Measurements from ENCODE around the gene FATE1.

The FATE1 gene

DNA sequence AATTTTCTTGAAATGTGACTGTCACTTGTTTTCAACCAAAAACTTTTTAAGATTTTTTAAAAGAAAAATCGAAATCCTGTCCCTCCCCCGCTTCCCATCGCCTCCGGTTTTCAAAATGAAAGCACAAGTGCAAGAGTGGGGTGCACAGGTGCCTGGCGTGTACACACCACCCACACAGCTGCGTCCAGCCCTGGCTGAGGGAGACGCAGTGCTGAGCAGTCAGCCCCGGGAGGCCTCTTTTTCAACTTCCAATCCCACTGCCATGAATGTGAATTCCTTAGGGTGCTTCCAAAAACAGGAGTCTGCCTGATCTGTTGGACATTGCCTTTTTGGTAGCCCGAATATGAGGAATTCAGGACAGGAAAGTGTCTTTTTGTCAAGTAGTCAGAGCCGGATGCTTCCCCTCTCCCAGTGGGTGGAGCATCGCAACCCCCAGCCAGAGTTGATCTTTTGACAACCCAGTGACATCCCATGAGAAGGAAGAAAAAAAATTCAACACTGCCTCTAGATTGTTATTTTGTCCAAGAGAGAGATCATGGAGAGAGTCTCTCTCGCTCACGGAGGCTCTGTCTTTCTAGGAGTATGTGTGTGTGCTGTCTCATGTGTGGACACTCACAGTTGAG lies 11.7 kb upstream of the FATE1 start:
- DNase-seq (ENCODE audit: low read depth), result no peak

- DNase-seq (ENCODE audit: low read depth), result no peak
Measured at GRCh38 chrX:151708821-151709220, 7.0 kb upstream of the FATE1 start.

- DNase-seq (ENCODE audit: low read depth), result no peak
Measured at GRCh38 chrX:151710457-151710856, 5.4 kb upstream of the FATE1 start.

GRCh38 chrX:151711154-151711553 lies 4.7 kb upstream of the FATE1 start:
- no peak for DNase-seq (ENCODE audit: low read depth)

- no peak for DNase-seq (ENCODE audit: low read depth)
Measured at GRCh38 chrX:151711787-151712186, 4.0 kb upstream of the FATE1 start.

- no peak for DNase-seq (ENCODE audit: low read depth)
Measured at GRCh38 chrX:151712253-151712652, 3.6 kb upstream of the FATE1 start.

DNA sequence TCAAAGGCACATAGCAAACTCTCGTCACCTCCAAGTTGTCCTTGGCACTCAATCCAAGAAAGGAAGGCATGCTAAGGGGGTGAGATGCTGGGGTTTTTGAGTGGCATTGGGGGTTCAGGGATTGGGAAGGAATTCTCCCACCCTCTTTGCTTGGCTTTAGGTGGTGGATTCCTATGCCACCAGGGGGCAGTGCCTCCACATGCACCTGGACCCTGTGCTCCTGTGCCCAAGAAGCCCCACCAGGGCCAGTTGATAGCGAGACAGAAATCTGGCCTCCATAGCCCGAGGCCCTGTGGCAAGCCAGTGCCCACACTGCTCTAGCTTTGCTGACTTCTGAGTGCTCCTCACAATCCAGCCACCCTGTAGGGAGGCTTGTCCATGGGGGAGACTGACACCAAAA lies 2.0 kb upstream of the FATE1 start:
- DNase-seq (ENCODE audit: low read depth), result no peak

GRCh38 chrX:151714362-151714761 lies 1.5 kb upstream of the FATE1 start:
- no peak for DNase-seq (ENCODE audit: low read depth)

DNA sequence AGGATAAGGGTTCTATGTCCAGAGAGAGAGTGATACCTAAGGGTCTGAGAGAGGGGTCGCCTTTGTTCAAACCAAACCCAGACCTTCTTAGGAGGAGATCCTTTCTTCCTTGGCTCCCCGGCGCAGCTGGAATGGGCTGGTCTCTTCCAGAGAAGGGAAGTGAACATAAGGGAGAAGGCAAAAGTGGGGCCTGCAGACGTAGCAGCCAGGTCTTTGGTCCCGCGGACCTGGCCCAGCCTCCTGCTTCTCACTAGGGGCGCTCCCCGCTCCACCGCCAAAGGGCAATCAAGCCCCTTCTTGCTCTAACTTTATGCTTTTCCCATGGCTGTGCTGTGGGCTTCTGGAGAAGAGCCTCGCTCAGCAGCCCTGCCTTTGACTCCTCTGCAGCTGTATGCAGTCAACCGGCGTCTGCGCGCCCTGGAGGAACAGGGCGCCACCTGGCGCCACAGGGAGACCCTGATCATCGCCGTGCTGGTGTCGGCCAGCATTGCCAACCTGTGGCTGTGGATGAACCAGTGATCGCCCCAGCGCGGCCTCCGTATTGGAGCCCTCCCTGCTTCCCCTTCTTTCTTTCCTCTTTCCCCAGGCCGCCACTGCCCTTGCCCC lies 6.5 kb downstream of the FATE1 start:
- no peak for DNase-seq (ENCODE audit: low read depth)

GRCh38 chrX:151723156-151723760 lies 7.4 kb downstream of the FATE1 start:
- DNase-seq (ENCODE audit: low read depth), result no peak

DNA sequence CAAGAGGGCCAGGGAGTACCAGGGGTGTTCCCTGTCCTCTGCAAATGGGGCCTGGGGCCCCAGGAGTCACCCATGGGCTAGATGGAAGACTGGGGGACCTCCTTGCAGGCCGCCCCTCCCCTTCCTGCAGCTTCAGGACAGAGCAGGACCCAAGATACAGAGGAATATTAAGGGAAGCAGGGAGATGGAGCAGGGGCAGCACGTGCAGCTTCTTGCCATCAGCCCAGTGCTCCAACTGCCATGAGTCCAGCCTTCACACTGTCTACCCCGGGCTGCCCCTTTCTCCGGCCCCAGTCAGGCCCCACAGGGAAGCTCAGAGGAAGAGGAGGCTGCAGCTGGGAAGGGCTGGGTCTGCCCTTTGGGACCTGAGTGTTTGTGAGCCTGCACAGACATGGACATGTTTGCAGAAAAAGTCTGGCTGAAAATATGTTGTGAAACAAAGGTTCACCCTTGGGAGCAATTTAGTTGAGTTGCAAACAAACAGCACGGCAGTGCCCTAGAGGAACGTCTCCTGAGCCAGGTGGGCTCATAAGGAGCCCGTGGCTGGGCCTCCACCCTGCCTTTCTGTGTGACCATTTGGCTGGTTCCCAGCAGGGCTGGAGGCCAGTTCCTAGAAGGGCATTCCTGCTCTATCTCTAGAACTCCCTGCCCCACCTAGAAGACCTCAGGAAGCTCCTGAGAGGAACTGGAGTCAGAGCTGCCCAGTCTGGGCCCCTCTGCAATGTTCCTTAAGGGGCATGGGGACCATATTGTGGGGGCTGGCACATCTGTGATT lies 8.9 kb downstream of the FATE1 start:
- no peak for DNase-seq (ENCODE audit: low read depth)

- no peak for DNase-seq (ENCODE audit: low read depth)
Measured at GRCh38 chrX:151725338-151725614, 9.4 kb downstream of the FATE1 start.

DNA sequence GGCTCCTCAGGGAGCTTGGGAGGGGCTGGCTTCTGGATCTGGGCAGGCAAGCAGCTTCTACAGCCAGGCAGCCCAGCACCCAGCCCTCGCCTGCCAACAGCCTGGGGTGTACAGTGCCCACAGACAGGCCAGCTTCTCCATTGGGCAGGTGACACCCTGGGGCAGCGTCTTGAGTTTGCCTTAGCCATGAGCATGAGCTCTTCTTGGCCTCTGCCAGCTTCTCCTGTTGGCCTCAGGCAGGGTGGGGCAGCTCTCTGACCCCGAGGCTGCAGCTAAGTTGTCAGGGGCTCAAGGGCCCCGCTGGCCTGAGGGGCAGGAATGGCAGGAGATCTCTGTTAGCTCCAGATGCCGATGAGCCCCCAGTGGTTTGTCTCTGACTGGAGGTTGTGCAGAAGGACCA lies 10.9 kb downstream of the FATE1 start:
- DNase-seq (ENCODE audit: low read depth), result no peak

GRCh38 chrX:151727346-151727745 lies 11.5 kb downstream of the FATE1 start:
- DNase-seq (ENCODE audit: low read depth), result no peak

DNA sequence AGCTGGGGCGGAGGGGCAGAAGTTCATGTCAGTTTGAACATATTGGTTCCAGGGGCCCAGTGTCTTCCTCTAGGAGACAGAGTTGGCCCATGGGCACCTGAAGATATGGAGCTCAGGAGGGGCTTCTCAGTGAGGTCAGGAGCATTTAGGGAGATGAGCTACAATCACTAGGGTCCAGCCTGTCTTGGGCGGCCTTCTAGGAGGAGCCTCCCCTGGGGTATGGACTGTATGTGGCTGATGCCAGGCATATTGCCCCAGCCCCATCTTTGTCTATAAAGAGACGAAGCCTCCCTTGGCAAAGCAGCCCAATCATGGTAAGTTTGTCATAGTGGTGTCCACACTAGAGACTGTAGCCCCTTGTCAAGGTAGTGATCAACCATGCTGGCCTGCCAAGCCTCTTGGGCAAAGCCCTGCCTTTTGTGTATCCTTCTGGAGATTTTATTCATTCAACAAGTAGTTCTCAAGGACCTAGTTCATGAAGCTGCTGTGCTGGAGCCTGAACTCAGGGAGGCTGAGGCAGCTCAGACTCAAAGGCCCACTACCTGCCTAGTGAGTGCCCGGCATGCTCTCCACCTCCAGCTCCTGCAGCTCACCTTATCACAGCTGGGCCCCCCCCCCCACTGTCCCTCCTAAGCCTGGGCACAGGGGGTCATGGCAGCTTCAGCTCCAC lies 13.4 kb downstream of the FATE1 start:
- DNase-seq (ENCODE audit: low read depth), result no peak

DNA sequence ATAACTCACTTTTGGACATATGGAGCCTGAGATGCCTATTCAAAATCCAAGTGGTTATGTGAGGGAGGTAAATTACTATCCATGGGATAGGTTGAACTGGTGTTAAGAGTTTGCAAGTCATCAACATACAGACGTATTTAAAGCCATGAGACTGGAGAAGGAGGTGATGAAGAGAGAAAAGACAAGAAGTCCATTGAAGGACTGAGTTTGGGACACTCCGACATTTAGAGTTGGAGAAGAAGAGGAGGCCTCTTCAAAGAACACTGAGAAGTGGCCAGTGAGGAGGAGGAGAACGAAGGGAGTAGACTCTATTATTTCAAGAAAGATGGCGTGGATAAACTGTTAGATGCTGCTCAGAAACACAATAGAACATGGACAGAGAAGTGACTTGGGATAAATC lies 18.6 kb downstream of the FATE1 start, which contains the start of gene CNGA2:
Gene CNGA2, plus strand, starts transcription at position 301 of the 400 bp plus-strand sequence. CDS start 3,738 bp downstream, outside the sequence.
- no peak for DNase-seq (ENCODE audit: low read depth)

DNA sequence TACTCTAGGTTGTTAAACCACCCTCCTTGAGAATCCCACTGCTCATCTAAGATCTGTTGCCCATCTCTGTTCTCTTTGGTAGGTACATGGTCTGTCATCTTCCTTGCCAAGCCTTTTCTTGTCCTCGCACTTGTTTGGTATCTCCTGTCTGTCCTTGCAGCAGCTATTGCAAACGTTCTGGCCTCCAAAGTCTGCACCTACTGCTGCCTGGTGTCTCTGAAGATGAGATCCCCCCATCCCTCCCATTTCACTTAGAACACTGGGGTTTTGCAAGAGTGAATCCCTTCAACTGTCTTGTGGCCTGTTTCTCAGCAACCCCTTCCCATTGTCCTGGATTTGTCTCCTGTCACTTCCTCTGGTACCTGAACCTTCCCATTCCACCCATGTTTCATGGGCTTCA lies 19.4 kb downstream of the FATE1 start:
- DNase-seq (ENCODE audit: low read depth), result no peak

DNA sequence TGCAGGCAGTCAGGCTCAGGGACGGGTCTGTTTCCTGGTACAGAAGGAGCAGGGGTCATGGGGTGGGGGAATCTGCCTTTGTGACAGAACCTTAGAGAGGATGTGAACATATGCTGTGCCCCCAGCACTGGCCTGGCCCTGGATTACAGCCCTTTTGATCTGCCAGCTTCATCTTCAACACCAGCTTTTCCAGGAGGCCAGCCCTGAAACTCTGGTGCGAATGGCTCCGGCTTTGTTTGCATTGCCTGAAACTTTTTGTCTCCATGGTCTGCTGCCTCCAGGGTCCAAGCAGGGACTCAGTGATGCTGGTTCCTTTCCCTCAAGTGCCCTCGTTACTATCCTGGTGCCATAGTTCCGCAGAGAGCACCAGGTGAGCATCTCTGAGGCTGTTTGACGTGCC lies 20.9 kb downstream of the FATE1 start:
- no peak for DNase-seq (ENCODE audit: low read depth)

DNA sequence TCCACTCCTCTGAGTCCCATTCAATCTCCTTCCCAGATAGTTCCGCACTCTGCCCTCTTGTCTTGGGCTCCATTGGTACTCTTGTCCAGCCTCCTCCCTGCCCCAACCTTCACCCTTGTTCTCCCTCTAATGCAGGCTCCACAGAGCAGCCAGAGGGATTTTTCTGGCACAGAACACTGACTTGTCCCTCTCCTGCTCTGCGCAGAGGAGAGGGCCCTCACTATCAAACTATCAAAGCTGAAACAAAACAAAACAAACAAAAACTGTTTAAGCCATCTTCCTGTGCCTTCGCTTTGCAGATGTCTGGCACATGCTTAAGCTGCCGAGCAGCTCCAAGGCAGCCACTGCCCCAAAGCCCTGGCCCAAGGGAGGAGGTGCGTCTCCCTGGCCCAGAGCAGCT lies 21.7 kb downstream of the FATE1 start:
- no peak for DNase-seq (ENCODE audit: low read depth)

DNA sequence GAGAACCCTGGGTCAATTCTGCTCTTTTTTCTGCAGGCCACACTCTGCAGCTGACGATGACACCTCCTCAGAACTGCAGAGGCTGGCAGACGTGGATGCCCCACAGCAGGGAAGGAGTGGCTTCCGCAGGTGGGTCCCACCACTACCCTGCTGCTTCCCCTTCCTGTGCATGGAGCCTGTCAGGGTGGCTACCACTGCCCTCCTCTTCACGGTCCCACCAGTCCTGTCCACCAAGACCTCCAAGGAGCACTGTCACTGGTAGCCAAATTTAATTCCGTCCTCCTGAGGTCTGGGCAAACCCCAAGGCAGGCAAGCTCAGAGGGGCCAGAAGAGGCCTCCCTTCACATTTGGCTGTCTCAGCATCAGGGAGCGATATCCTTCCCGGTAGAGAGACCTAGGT lies 22.9 kb downstream of the FATE1 start:
- no peak for DNase-seq (ENCODE audit: low read depth)

- DNase-seq (ENCODE audit: low read depth), result no peak
Measured at GRCh38 chrX:151741606-151742005, 25.8 kb downstream of the FATE1 start.

- DNase-seq (ENCODE audit: low read depth), result no peak
Measured at GRCh38 chrX:151742311-151742710, 26.5 kb downstream of the FATE1 start.
